ENCODE data around the gene ATRX. TPM values are rescaled to one million over a fixed set of nuclear protein-coding genes. Genes with fewer than 3 reads are reported as not detected.

The ATRX gene, protein sequence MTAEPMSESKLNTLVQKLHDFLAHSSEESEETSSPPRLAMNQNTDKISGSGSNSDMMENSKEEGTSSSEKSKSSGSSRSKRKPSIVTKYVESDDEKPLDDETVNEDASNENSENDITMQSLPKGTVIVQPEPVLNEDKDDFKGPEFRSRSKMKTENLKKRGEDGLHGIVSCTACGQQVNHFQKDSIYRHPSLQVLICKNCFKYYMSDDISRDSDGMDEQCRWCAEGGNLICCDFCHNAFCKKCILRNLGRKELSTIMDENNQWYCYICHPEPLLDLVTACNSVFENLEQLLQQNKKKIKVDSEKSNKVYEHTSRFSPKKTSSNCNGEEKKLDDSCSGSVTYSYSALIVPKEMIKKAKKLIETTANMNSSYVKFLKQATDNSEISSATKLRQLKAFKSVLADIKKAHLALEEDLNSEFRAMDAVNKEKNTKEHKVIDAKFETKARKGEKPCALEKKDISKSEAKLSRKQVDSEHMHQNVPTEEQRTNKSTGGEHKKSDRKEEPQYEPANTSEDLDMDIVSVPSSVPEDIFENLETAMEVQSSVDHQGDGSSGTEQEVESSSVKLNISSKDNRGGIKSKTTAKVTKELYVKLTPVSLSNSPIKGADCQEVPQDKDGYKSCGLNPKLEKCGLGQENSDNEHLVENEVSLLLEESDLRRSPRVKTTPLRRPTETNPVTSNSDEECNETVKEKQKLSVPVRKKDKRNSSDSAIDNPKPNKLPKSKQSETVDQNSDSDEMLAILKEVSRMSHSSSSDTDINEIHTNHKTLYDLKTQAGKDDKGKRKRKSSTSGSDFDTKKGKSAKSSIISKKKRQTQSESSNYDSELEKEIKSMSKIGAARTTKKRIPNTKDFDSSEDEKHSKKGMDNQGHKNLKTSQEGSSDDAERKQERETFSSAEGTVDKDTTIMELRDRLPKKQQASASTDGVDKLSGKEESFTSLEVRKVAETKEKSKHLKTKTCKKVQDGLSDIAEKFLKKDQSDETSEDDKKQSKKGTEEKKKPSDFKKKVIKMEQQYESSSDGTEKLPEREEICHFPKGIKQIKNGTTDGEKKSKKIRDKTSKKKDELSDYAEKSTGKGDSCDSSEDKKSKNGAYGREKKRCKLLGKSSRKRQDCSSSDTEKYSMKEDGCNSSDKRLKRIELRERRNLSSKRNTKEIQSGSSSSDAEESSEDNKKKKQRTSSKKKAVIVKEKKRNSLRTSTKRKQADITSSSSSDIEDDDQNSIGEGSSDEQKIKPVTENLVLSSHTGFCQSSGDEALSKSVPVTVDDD (N-terminal part only)
- 15.8 TPM for polyA plus RNA-seq (2012; ENCODE audit: insufficient read length, low read depth)

GRCh38 chrX:77785486-77786364 is at the start of gene ATRX:
Gene ATRX (minus strand): TSS chrX:77786216. CDS start chrX:77786001, 215 bp downstream.
- TF ChIP-seq FOXP2 (optimal IDR thresholded peaks at IDR 0.05; ENCODE audit: borderline replicate concordance, extremely low read depth, extremely low read length, insufficient read depth), result no peak
- TF ChIP-seq TAF1 (IDR thresholded peaks at IDR 0.05; ENCODE audit: borderline replicate concordance, insufficient read depth, low read length), result peak; percentile 86; the same call in 1 of the 2 replicates
- TF ChIP-seq POLR2AphosphoS5 (IDR thresholded peaks at IDR 0.05; ENCODE audit: low read depth, low read length), result peak; percentile 77
- peak in 1 of 2 experiments; percentile 56; a peak in 1 of 4 replicates for TF ChIP-seq REST (IDR thresholded peaks at IDR 0.05; ENCODE audit: insufficient read depth in 1 of 2, low read depth in 2 of 2, low read length in 2 of 2)
- no peak for TF ChIP-seq SIN3A (IDR thresholded peaks at IDR 0.05; ENCODE audit: borderline replicate concordance, insufficient read depth, low read length)

GRCh38 chrX:77820091-77820727 is 34.2 kb upstream of the ATRX start:
- TF ChIP-seq TAF1 (IDR thresholded peaks at IDR 0.05; ENCODE audit: borderline replicate concordance, insufficient read depth, low read length), result no peak

GRCh38 chrX:77814210-77814609 is 28.2 kb upstream of the ATRX start:
- TF ChIP-seq REST (IDR thresholded peaks at IDR 0.05; ENCODE audit: insufficient read depth in 1 of 2, low read depth in 2 of 2, low read length in 2 of 2), result no peak
- no peak for TF ChIP-seq SIN3A (IDR thresholded peaks at IDR 0.05; ENCODE audit: borderline replicate concordance, insufficient read depth, low read length)
- TF ChIP-seq FOXP2 (optimal IDR thresholded peaks at IDR 0.05; ENCODE audit: borderline replicate concordance, extremely low read depth, extremely low read length, insufficient read depth), result no peak
- no peak for TF ChIP-seq TAF1 (IDR thresholded peaks at IDR 0.05; ENCODE audit: borderline replicate concordance, insufficient read depth, low read length)
- no peak for TF ChIP-seq POLR2AphosphoS5 (IDR thresholded peaks at IDR 0.05; ENCODE audit: low read depth, low read length)

- TF ChIP-seq REST (IDR thresholded peaks at IDR 0.05; ENCODE audit: insufficient read depth in 1 of 2, low read depth in 2 of 2, low read length in 2 of 2) (no peak), POLR2AphosphoS5 (IDR thresholded peaks at IDR 0.05; ENCODE audit: low read depth, low read length) (no peak), FOXP2 (optimal IDR thresholded peaks at IDR 0.05; ENCODE audit: borderline replicate concordance, extremely low read depth, extremely low read length, insufficient read depth) (no peak), SIN3A (IDR thresholded peaks at IDR 0.05; ENCODE audit: borderline replicate concordance, insufficient read depth, low read length) (no peak), TAF1 (IDR thresholded peaks at IDR 0.05; ENCODE audit: borderline replicate concordance, insufficient read depth, low read length) (no peak)
Observed at GRCh38 chrX:77802201-77802600, 16.2 kb upstream of the ATRX start.

All from PFSK-1 (cell line).